PC-3 (cell line): Measurements from ENCODE around the gene DIAPH1. TPM values are rescaled to one million over a fixed set of nuclear protein-coding genes. Genes with fewer than 3 reads are reported as not detected.

Experiments
- ATAC-seq: fragments of 200-7000 bp; cut with Tn5 transposase; 2 replicates; pipeline ENCODE4 v1.9.1; 2020; ENCODE audit warnings: mild to moderate bottlenecking, moderate library complexity
- BruUV-seq: library from RNA; stranded (reverse); fragments of 400-500 nt; replicated peaks from 2 replicates; lab custom pipeline; 2021; lab: Mats Ljungman, UMichigan
- CTCF ChIA-PET: fragments of 300-600 bp; sonication (Branson Sonifier 250); formaldehyde crosslinking; loops from one replicate; lab custom pipeline; 2022; ENCODE audit warnings: antibody characterized with exemption; lab: Charles Lee
- POLR2A ChIA-PET: fragments of 300-600 bp; sonication (Branson Sonifier 250); formaldehyde crosslinking; loops from one replicate; lab custom pipeline; 2022; ENCODE audit warnings: antibody characterized with exemption; ENCODE audit not compliant: unreplicated experiment; lab: Charles Lee
- DNase-seq: peaks from one replicate; pipeline ENCODE4 v3.0.0-alpha.2; 2015
- H2AFZ ChIP-seq: fragments of 300-600 bp; sonication (generic); 2 replicates; pipeline ENCODE4 v1.6.0; 2016; ENCODE audit warnings: antibody characterized with exemption, low read length
- H3F3A ChIP-seq: fragments of 300-600 bp; sonication (generic); one replicate; pipeline ENCODE4 v1.6.0; 2017; ENCODE audit warnings: antibody characterized with exemption, low read length, control low read depth, mild to moderate bottlenecking; ENCODE audit not compliant: unreplicated experiment
- H3K27ac ChIP-seq: fragments of 300-600 bp; sonication (generic); 2 replicates; pipeline ENCODE4 v1.5.1; 2016; ENCODE audit warnings: mild to moderate bottlenecking, low read length
- H3K27me3 ChIP-seq: fragments of 300-600 bp; sonication (generic); 2 replicates; pipeline ENCODE4 v1.6.1; 2016; ENCODE audit warnings: low read length, mixed read lengths
- H3K36me3 ChIP-seq: fragments of 300-600 bp; sonication (generic); 2 replicates; pipeline ENCODE4 v1.6.1; 2016; ENCODE audit warnings: low read depth, mixed run types, low read length, mixed read lengths
- H3K4me1 ChIP-seq: fragments of 300-600 bp; sonication (generic); 2 replicates; pipeline ENCODE4 v1.5.1; 2016; ENCODE audit warnings: low read length; ENCODE audit not compliant: insufficient read depth
- H3K4me2 ChIP-seq: fragments of 300-600 bp; sonication (generic); 2 replicates; pipeline ENCODE4 v1.6.0; 2016; ENCODE audit warnings: low read length
- H3K4me3 ChIP-seq: fragments of 300-600 bp; sonication (generic); 2 replicates; pipeline ENCODE4 v1.5.1; 2016; ENCODE audit warnings: mild to moderate bottlenecking, low read length, mixed read lengths
- H3K79me2 ChIP-seq: fragments of 300-600 bp; sonication (generic); 2 replicates; pipeline ENCODE4 v1.6.1; 2017; ENCODE audit warnings: low read length, mixed read lengths
- H3K9ac ChIP-seq: fragments of 300-600 bp; sonication (generic); 2 replicates; pipeline ENCODE4 v1.6.0; 2016; ENCODE audit warnings: mild to moderate bottlenecking, low read length
- H3K9me2 ChIP-seq: fragments of 300-600 bp; sonication (generic); replicated peaks from 2 replicates; pipeline ENCODE4 v1.6.1; 2016; ENCODE audit warnings: mixed run types, low read length, mixed read lengths
- H3K9me3 ChIP-seq: fragments of 300-600 bp; sonication (generic); 2 replicates; pipeline ENCODE4 v1.6.1; 2016; ENCODE audit warnings: low read length, mixed read lengths
- H4K20me1 ChIP-seq: fragments of 300-600 bp; sonication (generic); 2 replicates; pipeline ENCODE4 v1.6.1; 2016; ENCODE audit warnings: low read length, mixed read lengths
- CTCF ChIP-seq: fragments of 300-600 bp; sonication (generic); conservative IDR thresholded peaks from 2 replicates; pipeline ENCODE4 v1.5.1; 2017; ENCODE audit warnings: antibody characterized with exemption, low read depth, mild to moderate bottlenecking, low read length
- EZH2 ChIP-seq: fragments of 300-600 bp; sonication (generic); IDR thresholded peaks from one replicate; pipeline ENCODE4 v1.6.1; 2017; ENCODE audit warnings: antibody characterized with exemption, mild to moderate bottlenecking, low read length; ENCODE audit not compliant: unreplicated experiment
- EZH2phosphoT487 ChIP-seq: fragments of 300-600 bp; sonication (generic); IDR thresholded peaks from 2 replicates; pipeline ENCODE4 v1.6.1; 2018; ENCODE audit warnings: mild to moderate bottlenecking, antibody characterized with exemption, low read length, borderline replicate concordance
- intact Hi-C: fragments of 100-400 bp; cut with micrococcal nuclease; formaldehyde crosslinking; loops from 2 replicates; pipeline ENCODE4 v1.9.0; 2023
- total RNA-seq: library from RNA; depleted of rRNA; stranded (reverse); fragments of >200 nt; gene quantifications from 2 replicates; pipeline ENCODE4 v1.2.3, GENCODE V29; 2014

The DIAPH1 gene
- total RNA-seq, 1 experiment from 2014 or later: 51.9 TPM

DNA sequence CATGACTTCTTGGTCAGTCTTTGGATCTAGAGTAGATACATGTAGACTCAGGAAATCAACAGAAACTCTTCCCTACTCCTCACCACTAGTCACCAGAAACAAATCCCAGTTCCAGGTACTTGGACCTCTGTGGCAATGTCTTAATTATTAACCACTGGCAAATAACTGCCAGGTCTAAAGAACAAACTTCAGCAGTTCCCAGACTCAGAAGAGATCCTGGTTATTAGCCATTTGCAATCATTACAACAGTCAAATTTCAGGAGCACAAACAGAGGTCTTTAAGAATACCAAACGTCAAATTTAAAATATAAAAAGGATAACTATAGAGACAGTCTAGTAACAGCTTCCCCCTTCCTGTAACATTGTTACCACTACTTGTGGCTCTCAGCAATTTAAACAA lies 10.2 kb downstream of the DIAPH1 start:
- peaks cover 99% of the 10 kb centered on the region for H3K79me2 ChIP-seq
- no peaks in the 10 kb centered on the region for H3F3A ChIP-seq
- H3K9me3 ChIP-seq: no peaks in the 10 kb centered on the region
- peaks cover 20% of the 10 kb centered on the region; the same call in 1 of the 2 replicates for H4K20me1 ChIP-seq
- TF ChIP-seq EZH2phosphoT487: no peak
- TF ChIP-seq EZH2: no peak
- TF ChIP-seq CTCF: no peak
- CTCF ChIA-PET: interaction anchor here (1.1 kb wide), 1 partner anchor 17 kb away, joined by 3 read pairs; no protein-coding TSS in a partner anchor
- no TSS peak for BruUV-seq
- no peak overlapping the region for H3K4me2 ChIP-seq
- POLR2A ChIA-PET: interaction anchor here (0.7 kb wide), 2 partner anchors 15 to 24 kb away, joined by 4 to 16 read pairs; no protein-coding TSS in a partner anchor
- H3K4me3 ChIP-seq: no peak overlapping the region
- DNase-seq (no peak), ATAC-seq (no peak)
- peaks cover 21% of the 10 kb centered on the region for H3K4me1 ChIP-seq
- intact Hi-C loops: no loop called here
- H3K27ac ChIP-seq: no peak overlapping the region
- no peak overlapping the region for H2AFZ ChIP-seq
- no peaks in the 10 kb centered on the region; the same call in 1 of the 2 replicates for H3K36me3 ChIP-seq
- H3K27me3 ChIP-seq: no peaks in the 10 kb centered on the region
- no peak overlapping the region for H3K9ac ChIP-seq
- H3K9me2 ChIP-seq: no peaks in the 10 kb centered on the region

- DNase-seq (no peak), ATAC-seq (no peak)
- Histone ChIP-seq H3K4me3 (no peak overlapping the region), H3K27me3 (no peaks in the 10 kb centered on the region), H3K4me1 (peaks cover 22% of the 10 kb centered on the region), H3K9ac (no peak overlapping the region), H3K4me2 (no peak overlapping the region), H3K9me3 (no peaks in the 10 kb centered on the region), H2AFZ (no peak overlapping the region), H4K20me1 (peaks cover 20% of the 10 kb centered on the region; the same call in 1 of the 2 replicates), H3F3A (no peaks in the 10 kb centered on the region), H3K36me3 (no peaks in the 10 kb centered on the region; the same call in 1 of the 2 replicates), H3K27ac (no peak overlapping the region), H3K9me2 (no peaks in the 10 kb centered on the region), H3K79me2 (peaks cover 99% of the 10 kb centered on the region)
- intact Hi-C loops: no loop called here
- POLR2A ChIA-PET: no interaction called here
- BruUV-seq: no TSS peak
- TF ChIP-seq EZH2: no peak
- CTCF ChIA-PET: interaction anchor here (1.1 kb wide), 1 partner anchor 16 kb away, joined by 3 read pairs; no protein-coding TSS in a partner anchor
Observed at GRCh38 chr5:141608046-141608445, 10.8 kb downstream of the DIAPH1 start.

DNA sequence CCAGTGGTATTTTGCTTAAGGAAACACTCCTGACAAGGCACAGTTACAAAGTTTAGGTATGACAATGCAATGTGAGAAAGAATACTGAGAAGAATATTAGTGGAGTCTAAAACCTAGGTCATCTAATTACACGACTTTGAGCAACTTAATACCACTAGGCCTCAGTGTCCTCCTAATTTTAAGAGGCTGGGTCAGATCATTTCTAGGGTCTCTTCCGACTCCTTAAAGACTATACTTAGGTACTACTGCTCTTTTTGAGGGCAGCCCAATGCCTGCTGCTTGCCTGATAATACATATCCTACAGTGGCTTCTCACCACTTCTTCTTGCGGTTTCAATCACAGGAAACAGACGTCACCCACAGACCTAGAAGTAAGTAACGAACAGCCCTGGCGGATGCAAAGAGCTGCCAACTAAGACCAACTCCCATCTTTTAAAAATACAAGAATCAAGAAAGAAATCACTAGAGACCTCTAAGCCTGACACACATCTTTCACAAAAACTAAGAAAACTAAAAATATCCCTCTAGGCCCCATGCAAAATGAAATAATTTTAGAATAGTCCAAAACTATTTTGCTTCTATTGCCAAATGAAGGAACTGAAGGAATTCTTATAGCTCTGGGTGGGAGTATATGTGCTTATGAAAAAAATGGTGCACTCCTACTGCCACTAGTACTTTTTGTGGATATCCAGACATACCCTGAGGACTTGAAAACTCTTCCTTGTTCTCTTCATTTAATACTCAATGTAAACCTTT lies 13.1 kb downstream of the DIAPH1 start:
- no TSS peak for BruUV-seq
- H3K79me2 ChIP-seq: peaks cover 97% of the 10 kb centered on the region
- peaks cover 22% of the 10 kb centered on the region for H3K4me1 ChIP-seq
- ATAC-seq (no peak), DNase-seq (no peak)
- intact Hi-C loops: no loop called here
- CTCF ChIA-PET: no interaction called here
- H3K36me3 ChIP-seq: no peaks in the 10 kb centered on the region
- H4K20me1 ChIP-seq: peaks cover 11% of the 10 kb centered on the region; the same call in 1 of the 2 replicates
- POLR2A ChIA-PET: no interaction called here
- H3K9ac ChIP-seq: no peak overlapping the region
- no peak overlapping the region for H2AFZ ChIP-seq
- no peaks in the 10 kb centered on the region for H3K9me3 ChIP-seq
- 0 out of 2 replicates have a peak overlapping the region, but pooled peaks have one; percentile 8 for H3K27ac ChIP-seq
- H3K9me2 ChIP-seq: no peaks in the 10 kb centered on the region
- no peak overlapping the region for H3K4me2 ChIP-seq
- TF ChIP-seq EZH2phosphoT487: no peak
- TF ChIP-seq CTCF: no peak
- no peak for TF ChIP-seq EZH2
- H3K4me3 ChIP-seq: no peak overlapping the region
- no peaks in the 10 kb centered on the region for H3F3A ChIP-seq
- H3K27me3 ChIP-seq: no peaks in the 10 kb centered on the region
